Measurements from ENCODE around the gene SMYD3.

Gene SMYD3

GRCh38 chr1:246147524-246148461 is 359.3 kb downstream of the SMYD3 start:
- DNase-seq (ENCODE audit: low read depth), result no peak

GRCh38 chr1:246146804-246147523 is 360.1 kb downstream of the SMYD3 start:
- DNase-seq (ENCODE audit: low read depth), result no peak

GRCh38 chr1:246145900-246146299 is 361.2 kb downstream of the SMYD3 start:
- DNase-seq (ENCODE audit: low read depth), result no peak

GRCh38 chr1:246144931-246145330 is 362.1 kb downstream of the SMYD3 start:
- DNase-seq (ENCODE audit: low read depth), result no peak

- peak; percentile 94 for DNase-seq (ENCODE audit: low read depth)
Measured at GRCh38 chr1:246142320-246142893, 364.7 kb downstream of the SMYD3 start.

GRCh38 chr1:246141306-246141705 is 365.8 kb downstream of the SMYD3 start:
- no peak for DNase-seq (ENCODE audit: low read depth)

GRCh38 chr1:246139745-246140182 is 367.3 kb downstream of the SMYD3 start:
- peak; percentile 86 for DNase-seq (ENCODE audit: low read depth)

GRCh38 chr1:246138781-246139180 is 368.3 kb downstream of the SMYD3 start:
- no peak for DNase-seq (ENCODE audit: low read depth)

- DNase-seq (ENCODE audit: low read depth), result no peak
Measured at GRCh38 chr1:246136477-246136876, 370.6 kb downstream of the SMYD3 start.

- no peak for DNase-seq (ENCODE audit: low read depth)
Measured at GRCh38 chr1:246134789-246135188, 372.3 kb downstream of the SMYD3 start.

GRCh38 chr1:246131095-246131494 is 376.0 kb downstream of the SMYD3 start:
- no peak for DNase-seq (ENCODE audit: low read depth)

- DNase-seq (ENCODE audit: low read depth), result no peak
Measured at GRCh38 chr1:246128494-246129069, 378.5 kb downstream of the SMYD3 start.

GRCh38 chr1:246126580-246126979 is 380.5 kb downstream of the SMYD3 start:
- DNase-seq (ENCODE audit: low read depth), result no peak

GRCh38 chr1:246122071-246122470 is 385.0 kb downstream of the SMYD3 start:
- DNase-seq (ENCODE audit: low read depth), result no peak

GRCh38 chr1:246121533-246121932 is 385.5 kb downstream of the SMYD3 start:
- peak; percentile 46 for DNase-seq (ENCODE audit: low read depth)

- peak; percentile 52 for DNase-seq (ENCODE audit: low read depth)
Measured at GRCh38 chr1:246117066-246117791, 389.9 kb downstream of the SMYD3 start.

- DNase-seq (ENCODE audit: low read depth), result no peak
Measured at GRCh38 chr1:246114369-246114768, 392.7 kb downstream of the SMYD3 start.

GRCh38 chr1:246113555-246114095 is 393.5 kb downstream of the SMYD3 start:
- DNase-seq (ENCODE audit: low read depth), result peak; percentile 7

- DNase-seq (ENCODE audit: low read depth), result no peak
Measured at GRCh38 chr1:246111570-246111969, 395.5 kb downstream of the SMYD3 start.

GRCh38 chr1:246110343-246111219 is 396.5 kb downstream of the SMYD3 start:
- peak; percentile 62 for DNase-seq (ENCODE audit: low read depth)

Data from EH (cell line).